ENCODE data around the gene EVC.

DNA sequence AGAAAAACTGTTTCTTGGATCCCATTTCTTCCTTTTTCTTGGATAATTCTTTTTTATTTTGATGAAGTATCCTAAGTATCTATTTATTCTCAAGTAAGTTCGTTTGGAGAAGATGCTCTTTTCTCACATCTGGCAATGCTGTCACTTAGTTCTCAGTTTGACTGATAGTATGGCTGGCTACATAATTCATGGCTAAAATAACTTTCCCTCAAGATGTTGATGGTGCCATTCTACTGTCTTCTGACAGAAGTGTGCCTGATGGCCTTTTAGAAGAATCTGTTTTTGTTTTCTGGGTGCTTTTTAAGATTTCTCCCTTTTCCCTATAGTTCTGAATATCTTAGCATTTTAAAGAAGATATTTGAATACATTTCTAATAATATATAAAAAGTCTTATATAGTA lies 44.3 kb upstream of the EVC start:
- TF ChIP-seq SUZ12 (IDR thresholded peaks at IDR 0.05; ENCODE audit: extremely low read depth, insufficient read depth, insufficient read length), result no peak
- TF ChIP-seq ZNF274 (IDR thresholded peaks at IDR 0.05; ENCODE audit: low read depth, low read length), result no peak
- no peak for TF ChIP-seq YY1 (IDR thresholded peaks at IDR 0.05; ENCODE audit: insufficient read depth, insufficient read length)

Measured in NT2/D1 (cell line).